Measurements from ENCODE around the gene HK1.

DNA sequence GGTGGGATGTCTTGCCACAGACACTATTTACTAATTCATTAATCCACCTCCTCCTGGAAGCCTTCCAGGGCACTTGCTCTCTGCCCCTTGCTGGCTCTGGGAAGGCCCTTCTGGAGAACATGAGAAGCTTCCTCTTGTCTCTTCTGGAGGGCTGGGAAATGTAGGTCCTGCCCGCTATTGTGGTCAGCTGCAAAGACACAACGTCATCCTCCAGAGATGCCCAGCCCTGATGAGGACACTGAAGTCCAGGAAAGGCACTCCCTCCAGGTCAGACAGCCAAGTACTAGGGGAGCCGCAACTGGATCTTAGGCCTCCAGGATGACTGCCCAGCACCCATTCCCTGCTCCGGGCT is 148.1 kb downstream of the HK1 start:
- TF ChIP-seq, protein P1, sequence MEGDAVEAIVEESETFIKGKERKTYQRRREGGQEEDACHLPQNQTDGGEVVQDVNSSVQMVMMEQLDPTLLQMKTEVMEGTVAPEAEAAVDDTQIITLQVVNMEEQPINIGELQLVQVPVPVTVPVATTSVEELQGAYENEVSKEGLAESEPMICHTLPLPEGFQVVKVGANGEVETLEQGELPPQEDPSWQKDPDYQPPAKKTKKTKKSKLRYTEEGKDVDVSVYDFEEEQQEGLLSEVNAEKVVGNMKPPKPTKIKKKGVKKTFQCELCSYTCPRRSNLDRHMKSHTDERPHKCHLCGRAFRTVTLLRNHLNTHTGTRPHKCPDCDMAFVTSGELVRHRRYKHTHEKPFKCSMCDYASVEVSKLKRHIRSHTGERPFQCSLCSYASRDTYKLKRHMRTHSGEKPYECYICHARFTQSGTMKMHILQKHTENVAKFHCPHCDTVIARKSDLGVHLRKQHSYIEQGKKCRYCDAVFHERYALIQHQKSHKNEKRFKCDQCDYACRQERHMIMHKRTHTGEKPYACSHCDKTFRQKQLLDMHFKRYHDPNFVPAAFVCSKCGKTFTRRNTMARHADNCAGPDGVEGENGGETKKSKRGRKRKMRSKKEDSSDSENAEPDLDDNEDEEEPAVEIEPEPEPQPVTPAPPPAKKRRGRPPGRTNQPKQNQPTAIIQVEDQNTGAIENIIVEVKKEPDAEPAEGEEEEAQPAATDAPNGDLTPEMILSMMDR (IDR thresholded peaks at IDR 0.05): no peak
- TF ChIP-seq EZH2 (IDR thresholded peaks at IDR 0.05; ENCODE audit: borderline replicate concordance, insufficient read depth, low read depth, low read length, poor library complexity, severe bottlenecking): no peak
